ENCODE data around the gene FRMD3.
A peak's percentile ranks its signal among the peaks of the same experiment; 100 is the strongest.

The FRMD3 gene

DNA sequence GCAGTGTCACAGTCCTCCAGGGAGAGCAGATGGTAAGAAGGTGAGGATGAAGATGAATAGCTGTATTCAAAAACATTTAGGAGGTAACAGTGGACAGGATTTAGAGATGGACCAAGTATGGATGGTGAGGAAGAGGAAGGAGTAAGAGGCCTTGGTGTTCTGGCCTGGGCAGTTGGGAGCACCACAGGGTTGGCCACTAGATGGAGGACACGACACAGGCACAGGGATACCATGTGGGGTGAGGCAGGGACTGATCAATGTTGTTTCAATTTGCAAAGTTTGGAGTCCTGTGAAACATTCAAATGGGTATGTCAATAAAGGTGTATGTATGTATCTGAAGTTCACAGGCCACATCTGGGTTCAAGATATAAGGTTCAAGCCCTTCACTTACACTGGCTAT lies 334.2 kb downstream of the FRMD3 start:
- TF ChIP-seq CTCF (conservative IDR thresholded peaks at IDR 0.05; ENCODE audit: low read length) (peak; percentile 58), EZH2phosphoT487 (IDR thresholded peaks at IDR 0.05; ENCODE audit: borderline replicate concordance) (no peak)
- Histone ChIP-seq H3K4me3 (ENCODE audit: low read length, poor library complexity, severe bottlenecking) (no peak overlapping the region), H3K27me3 (ENCODE audit: insufficient read depth, low read length, poor library complexity, severe bottlenecking) (no peaks in the 10 kb centered on the region), H2AFZ (ENCODE audit: low read length) (no peak overlapping the region), H3K9ac (ENCODE audit: low read depth, low read length, poor library complexity, severe bottlenecking) (no peak overlapping the region), H3K9me2 (replicated peaks; ENCODE audit: low read depth, low read length) (no peaks in the 10 kb centered on the region), H3K36me3 (ENCODE audit: insufficient read depth, low read length) (no peaks in the 10 kb centered on the region), H3F3A (ENCODE audit: low read depth) (no peaks in the 10 kb centered on the region), H3K79me2 (ENCODE audit: insufficient read depth, low read length) (no peaks in the 10 kb centered on the region), H4K20me1 (ENCODE audit: insufficient read depth, low read length, poor library complexity, severe bottlenecking) (no peaks in the 10 kb centered on the region), H3K9me3 (ENCODE audit: insufficient read depth, low read depth, low read length) (no peaks in the 10 kb centered on the region), H3K4me2 (ENCODE audit: low read depth, low read length, poor library complexity, severe bottlenecking) (no peak overlapping the region), H3K4me1 (ENCODE audit: insufficient read depth, low read length, poor library complexity, severe bottlenecking) (no peaks in the 10 kb centered on the region)

GRCh38 chr9:83200531-83200930 lies 337.7 kb downstream of the FRMD3 start:
- Histone ChIP-seq H3K4me1 (ENCODE audit: insufficient read depth, low read length, poor library complexity, severe bottlenecking) (no peaks in the 10 kb centered on the region), H3K79me2 (ENCODE audit: insufficient read depth, low read length) (no peaks in the 10 kb centered on the region), H2AFZ (ENCODE audit: low read length) (no peak overlapping the region), H3K9me3 (ENCODE audit: insufficient read depth, low read depth, low read length) (no peaks in the 10 kb centered on the region), H3K9me2 (replicated peaks; ENCODE audit: low read depth, low read length) (no peaks in the 10 kb centered on the region), H4K20me1 (ENCODE audit: insufficient read depth, low read length, poor library complexity, severe bottlenecking) (no peaks in the 10 kb centered on the region), H3K4me2 (ENCODE audit: low read depth, low read length, poor library complexity, severe bottlenecking) (no peak overlapping the region), H3K36me3 (ENCODE audit: insufficient read depth, low read length) (no peaks in the 10 kb centered on the region), H3K27me3 (ENCODE audit: insufficient read depth, low read length, poor library complexity, severe bottlenecking) (no peaks in the 10 kb centered on the region), H3K9ac (ENCODE audit: low read depth, low read length, poor library complexity, severe bottlenecking) (no peak overlapping the region), H3K4me3 (ENCODE audit: low read length, poor library complexity, severe bottlenecking) (no peak overlapping the region), H3F3A (ENCODE audit: low read depth) (no peaks in the 10 kb centered on the region)
- TF ChIP-seq EZH2phosphoT487 (IDR thresholded peaks at IDR 0.05; ENCODE audit: borderline replicate concordance) (no peak), CTCF (conservative IDR thresholded peaks at IDR 0.05; ENCODE audit: low read length) (no peak)

DNA sequence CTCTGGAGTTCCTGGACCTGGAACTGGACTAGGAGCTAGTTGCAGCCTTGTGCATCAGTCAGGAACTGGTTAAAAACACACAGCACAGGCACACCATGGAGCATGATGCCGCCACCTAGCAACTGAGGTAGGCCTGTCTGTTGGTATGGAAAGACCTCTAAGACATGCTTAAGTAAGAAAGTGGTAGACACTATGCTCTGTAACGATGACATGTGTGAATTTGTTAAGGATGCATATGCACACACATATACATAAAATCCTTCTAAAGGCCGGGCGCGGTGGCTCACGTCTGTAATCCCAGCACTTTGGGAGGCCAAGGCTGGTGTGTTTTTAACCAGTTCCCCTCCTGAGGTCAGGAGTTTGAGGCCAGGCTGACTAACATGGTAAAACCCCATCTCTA lies 338.4 kb downstream of the FRMD3 start:
- no peaks in the 10 kb centered on the region for H3K27me3 ChIP-seq (ENCODE audit: insufficient read depth, low read length, poor library complexity, severe bottlenecking)
- no peak overlapping the region for H3K9ac ChIP-seq (ENCODE audit: low read depth, low read length, poor library complexity, severe bottlenecking)
- H3K36me3 ChIP-seq (ENCODE audit: insufficient read depth, low read length), result no peaks in the 10 kb centered on the region
- no peaks in the 10 kb centered on the region for H3K9me3 ChIP-seq (ENCODE audit: insufficient read depth, low read depth, low read length)
- no peaks in the 10 kb centered on the region for H3K4me1 ChIP-seq (ENCODE audit: insufficient read depth, low read length, poor library complexity, severe bottlenecking)
- H3K4me2 ChIP-seq (ENCODE audit: low read depth, low read length, poor library complexity, severe bottlenecking), result no peak overlapping the region
- no peaks in the 10 kb centered on the region for H4K20me1 ChIP-seq (ENCODE audit: insufficient read depth, low read length, poor library complexity, severe bottlenecking)
- H3K4me3 ChIP-seq (ENCODE audit: low read length, poor library complexity, severe bottlenecking), result no peak overlapping the region
- TF ChIP-seq EZH2phosphoT487 (IDR thresholded peaks at IDR 0.05; ENCODE audit: borderline replicate concordance) (no peak), CTCF (conservative IDR thresholded peaks at IDR 0.05; ENCODE audit: low read length) (no peak)
- no peaks in the 10 kb centered on the region for H3F3A ChIP-seq (ENCODE audit: low read depth)
- H3K79me2 ChIP-seq (ENCODE audit: insufficient read depth, low read length), result no peaks in the 10 kb centered on the region
- no peak overlapping the region for H2AFZ ChIP-seq (ENCODE audit: low read length)
- no peaks in the 10 kb centered on the region for H3K9me2 ChIP-seq (replicated peaks; ENCODE audit: low read depth, low read length)
